GM15510 (cell line): ENCODE data around the gene CHST3.

Source experiments
- POLR2A ChIP-seq: IDR thresholded peaks from 3 replicates; pipeline ENCODE4 v1.6.1; 2011; ENCODE audit warnings: borderline replicate concordance; ENCODE audit not compliant: insufficient read length; ENCODE audit errors: extremely low read depth

The CHST3 gene

GRCh38 chr10:71966046-71967004 is 2.1 kb downstream of the CHST3 start:
- TF ChIP-seq POLR2A, result no peak

GRCh38 chr10:71968553-71969474 is 4.6 kb downstream of the CHST3 start:
- no peak for TF ChIP-seq POLR2A

- TF ChIP-seq POLR2A, result no peak
These were observed 5.7 kb downstream of the CHST3 start for GRCh38 chr10:71969929-71970328.

GRCh38 chr10:71970331-71970730 is 6.1 kb downstream of the CHST3 start:
- no peak for TF ChIP-seq POLR2A

- no peak for TF ChIP-seq POLR2A
These were observed 6.7 kb downstream of the CHST3 start for GRCh38 chr10:71970869-71971268.

GRCh38 chr10:71971311-71971731 is 7.1 kb downstream of the CHST3 start:
- no peak for TF ChIP-seq POLR2A

GRCh38 chr10:71971769-71972555 is 7.8 kb downstream of the CHST3 start:
- no peak for TF ChIP-seq POLR2A

GRCh38 chr10:71972746-71973695 is 8.8 kb downstream of the CHST3 start:
- TF ChIP-seq POLR2A, result no peak

- no peak for TF ChIP-seq POLR2A
These were observed 9.7 kb downstream of the CHST3 start for GRCh38 chr10:71973777-71974488.

GRCh38 chr10:71974489-71975021 is 10.4 kb downstream of the CHST3 start:
- TF ChIP-seq POLR2A, result no peak

GRCh38 chr10:71975087-71975870 is 11.1 kb downstream of the CHST3 start:
- no peak for TF ChIP-seq POLR2A

GRCh38 chr10:71975871-71976725 is 11.9 kb downstream of the CHST3 start:
- no peak for TF ChIP-seq POLR2A
